ENCODE results near the gene ARVCF.

ARVCF gene

DNA sequence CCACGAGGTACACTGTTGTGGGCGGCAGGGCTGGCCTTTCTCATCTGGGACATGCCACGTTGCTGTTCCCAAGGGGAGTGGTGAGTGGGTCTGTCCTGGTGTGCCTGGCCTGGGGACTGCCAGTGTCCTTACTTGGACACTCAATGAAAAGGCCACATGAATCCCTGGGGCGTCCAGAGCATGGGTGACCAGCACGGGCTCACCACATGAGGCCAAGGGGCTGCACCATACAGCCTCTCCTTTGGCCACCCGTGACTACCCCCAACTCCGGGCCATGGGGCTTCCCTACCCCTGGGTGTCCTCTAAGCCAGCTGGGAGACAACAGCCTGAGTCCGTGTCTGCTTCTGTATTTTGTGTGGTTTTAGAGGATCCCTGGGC, 54.8 kb downstream of the ARVCF start:
- DNase-seq (ENCODE audit: low read depth) = no peak

DNA sequence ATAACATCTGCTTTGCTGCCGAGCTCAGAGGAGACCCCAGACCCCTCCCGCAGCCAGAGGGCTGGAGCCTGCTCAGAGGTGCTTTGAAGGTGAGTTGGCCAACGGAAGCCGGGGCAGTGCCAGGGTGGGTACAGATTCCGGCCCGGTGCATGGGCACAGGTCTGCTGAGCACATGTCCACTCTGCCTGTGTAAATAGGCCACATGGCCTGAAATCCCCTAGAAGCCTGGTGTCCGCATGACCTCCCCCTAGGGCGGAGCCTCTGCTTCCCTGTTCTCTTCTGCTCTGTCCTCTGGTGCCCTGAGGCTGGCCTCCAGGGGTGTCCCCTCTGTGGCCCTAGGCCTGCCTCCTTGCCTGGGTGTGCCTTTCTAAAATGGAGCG, 55.4 kb downstream of the ARVCF start:
- no peak for DNase-seq (ENCODE audit: low read depth)

DNA sequence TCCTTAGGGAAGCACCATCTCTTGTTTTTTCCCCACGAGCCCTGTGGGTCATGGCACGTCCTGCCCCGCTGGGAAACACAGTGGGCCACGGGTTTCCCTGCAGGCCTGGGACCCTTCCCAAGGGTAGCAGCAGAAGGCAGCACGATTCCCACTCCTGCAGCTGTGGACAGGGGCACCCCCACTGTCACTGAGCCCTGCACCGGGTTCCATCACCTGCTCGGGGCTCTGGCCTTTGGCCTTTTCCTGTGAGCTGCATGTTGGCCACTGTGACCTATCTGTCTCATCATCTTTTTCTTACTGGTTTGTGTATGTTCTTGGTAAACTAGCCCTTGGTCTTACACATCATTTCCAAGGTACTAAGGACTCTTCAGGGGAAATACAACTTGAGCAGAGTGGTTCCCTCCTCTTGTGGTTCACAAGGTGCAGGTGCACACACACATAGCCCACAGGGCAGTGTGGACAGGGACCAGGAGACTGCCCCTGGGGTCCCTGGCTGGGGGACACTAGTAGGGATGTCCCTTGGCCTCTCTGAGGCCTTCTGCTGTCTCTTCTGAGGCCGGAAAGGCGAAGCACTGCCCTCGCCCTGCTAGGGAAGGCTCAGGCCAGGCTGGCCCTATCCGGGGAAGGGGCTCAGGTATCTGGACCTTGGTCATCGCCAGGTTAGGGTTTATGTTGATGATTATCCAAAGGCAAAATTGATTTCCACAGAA, 56.0 kb downstream of the ARVCF start:
- DNase-seq (ENCODE audit: low read depth) = no peak

GRCh38 chr22:19959587-19960490, 56.8 kb downstream of the ARVCF start:
- no peak for DNase-seq (ENCODE audit: low read depth)

GRCh38 chr22:19959043-19959586, 57.5 kb downstream of the ARVCF start:
- DNase-seq (ENCODE audit: low read depth) = no peak

GRCh38 chr22:19958083-19959042, 58.3 kb downstream of the ARVCF start:
- no peak for DNase-seq (ENCODE audit: low read depth)

DNA sequence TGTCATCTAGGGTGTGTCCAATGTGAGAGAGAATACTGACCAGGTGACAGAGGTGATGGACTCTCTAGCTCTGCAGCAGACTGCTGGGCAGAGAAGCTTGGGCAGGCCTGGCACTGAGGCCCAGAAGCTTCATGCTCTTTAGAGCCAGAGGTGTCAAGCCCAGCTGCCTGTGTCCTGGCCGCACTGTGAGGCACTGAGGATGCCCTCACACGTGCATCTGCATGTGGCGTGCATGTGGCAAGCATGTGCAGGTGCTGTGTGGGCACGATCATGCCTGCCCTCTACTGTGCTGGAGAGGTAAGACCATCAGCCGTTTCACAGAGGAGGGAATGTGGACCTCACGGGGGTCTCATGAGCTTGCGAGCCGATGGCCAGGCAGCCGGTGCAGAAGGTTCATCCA, 59.2 kb downstream of the ARVCF start:
- no peak for DNase-seq (ENCODE audit: low read depth)

GRCh38 chr22:19955241-19956128, 61.1 kb downstream of the ARVCF start:
- no peak for DNase-seq (ENCODE audit: low read depth)

GRCh38 chr22:19951346-19951745, 65.3 kb downstream of the ARVCF start:
- no peak for DNase-seq (ENCODE audit: low read depth)

GRCh38 chr22:19948057-19948760, 68.4 kb downstream of the ARVCF start:
- no peak for DNase-seq (ENCODE audit: low read depth)

GRCh38 chr22:19943082-19944026, 73.3 kb downstream of the ARVCF start:
- peak; percentile 73 for DNase-seq (ENCODE audit: low read depth)

GRCh38 chr22:19942157-19943081, 74.2 kb downstream of the ARVCF start:
- no peak for DNase-seq (ENCODE audit: low read depth)

DNA sequence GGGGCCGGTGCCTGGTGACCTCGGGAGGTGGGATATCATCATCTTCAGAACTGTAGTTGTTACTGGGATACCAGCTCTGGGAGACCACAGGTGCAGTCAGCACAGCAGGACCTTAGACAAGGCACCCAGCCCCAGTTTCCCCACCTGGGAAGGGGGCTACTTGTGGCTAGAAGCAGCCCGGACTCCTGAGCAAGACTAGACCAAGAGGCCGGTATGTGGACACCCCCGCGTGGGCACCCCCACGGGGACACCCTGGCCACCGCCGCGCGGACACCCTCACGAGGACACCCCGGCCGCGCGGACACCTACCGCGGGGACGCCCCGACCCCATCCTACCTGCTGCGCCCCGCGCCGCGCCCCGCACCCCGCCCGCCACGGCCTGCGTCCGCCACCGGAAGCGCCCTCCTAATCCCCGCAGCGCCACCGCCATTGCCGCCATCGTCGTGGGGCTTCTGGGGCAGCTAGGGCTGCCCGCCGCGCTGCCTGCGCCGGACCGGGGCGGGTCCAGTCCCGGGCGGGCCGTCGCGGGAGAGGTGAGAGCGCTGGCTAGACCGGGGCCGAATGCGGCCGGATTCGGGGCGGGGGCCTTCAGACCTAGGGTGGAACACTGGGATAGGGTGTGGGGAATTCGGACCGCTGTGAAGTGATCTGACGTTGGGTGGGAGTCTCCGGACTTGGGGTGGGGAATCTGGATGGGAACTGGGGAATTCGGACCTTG, 75.1 kb downstream of the ARVCF start, which contains the start of the genes COMT and TXNRD2:
Gene COMT (plus strand): TSS at position 408 of the 718 bp plus-strand sequence. CDS start 20,755 bp downstream, outside the sequence.
Gene TXNRD2 (minus strand): TSS at position 454 of the 718 bp plus-strand sequence. CDS start 15 bp downstream, at position 439.
- DNase-seq (ENCODE audit: low read depth) = no peak

GRCh38 chr22:19940536-19941364, 75.9 kb downstream of the ARVCF start:
- no peak for DNase-seq (ENCODE audit: low read depth)

DNA sequence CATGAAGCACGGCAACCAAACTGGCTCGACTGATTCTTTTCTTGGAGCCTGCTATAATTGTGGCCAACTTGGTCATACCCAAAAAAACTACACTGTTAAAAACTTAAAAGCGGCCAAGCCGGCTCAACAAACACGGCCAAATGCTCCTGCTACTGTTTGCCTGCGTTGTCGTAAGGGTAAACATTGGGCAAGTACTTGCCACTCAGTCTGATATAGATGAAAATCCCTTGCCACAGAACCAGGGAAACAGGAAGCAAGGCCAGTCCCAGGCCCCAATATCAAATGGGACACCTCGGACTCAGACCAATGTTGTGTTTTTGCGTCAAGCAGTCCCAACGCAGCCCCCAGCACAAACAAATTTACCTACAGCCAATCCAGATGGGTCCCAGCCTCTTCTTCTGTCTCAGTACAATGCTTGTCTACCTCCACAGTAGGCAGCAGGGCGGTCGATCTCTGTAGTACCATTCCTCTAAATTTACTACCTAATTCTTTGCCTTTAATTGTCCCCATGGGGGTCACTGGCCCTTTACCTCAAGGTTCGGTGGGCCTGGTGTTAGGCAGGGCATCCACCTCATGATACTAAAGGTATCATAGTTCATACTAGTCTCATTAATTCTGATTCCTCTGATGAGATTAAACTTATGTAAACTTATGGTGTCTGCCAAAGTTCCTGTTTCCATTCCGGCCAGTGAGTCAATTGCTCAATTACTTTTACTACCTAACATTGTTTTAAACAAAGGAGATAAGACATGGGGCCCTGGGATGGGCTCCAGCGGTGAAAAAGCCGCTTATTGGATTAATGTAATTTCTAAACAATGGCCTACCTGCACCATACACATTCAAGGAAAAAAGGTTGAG, 78.8 kb downstream of the ARVCF start:
- DNase-seq (ENCODE audit: low read depth) = no peak
